Omental fat pad (tissue), 4 donors: ENCODE results near the gene SIK3. TPM values are rescaled to one million over a fixed set of nuclear protein-coding genes. Genes with fewer than 3 reads are reported as not detected.

Experiments used
- ATAC-seq: fragments of 150-250 bp; one replicate; pipeline ENCODE4 v1.9.1; 2016; ENCODE audit warnings: mild to moderate bottlenecking, moderate library complexity; ENCODE audit not compliant: low FRiP score
- DNase-seq: peaks from one replicate; pipeline ENCODE4 v3.0.0-alpha.2; 2019; ENCODE audit warnings: low spot score
- total RNA-seq, 4 donors: library from RNA; depleted of rRNA; stranded (reverse); fragments of >200 nt; gene quantifications; one replicate each; pipeline ENCODE4 v1.1.0, GENCODE V29; 2016
- TF ChIP-seq, protein P1 (sequence below), 3 donors: fragments of 450-650 bp; IDR thresholded peaks; one replicate each; pipeline ENCODE4 v1.5.1; 2016 to 2017; ENCODE audit warnings: antibody characterized with exemption in 3 of 3, mild to moderate bottlenecking in 3 of 3, moderate library complexity in 2 of 3

SIK3 gene
- total RNA-seq, 4 donors from 2014 or later = 31.2 to 54.6 (median 50.2) TPM

DNA sequence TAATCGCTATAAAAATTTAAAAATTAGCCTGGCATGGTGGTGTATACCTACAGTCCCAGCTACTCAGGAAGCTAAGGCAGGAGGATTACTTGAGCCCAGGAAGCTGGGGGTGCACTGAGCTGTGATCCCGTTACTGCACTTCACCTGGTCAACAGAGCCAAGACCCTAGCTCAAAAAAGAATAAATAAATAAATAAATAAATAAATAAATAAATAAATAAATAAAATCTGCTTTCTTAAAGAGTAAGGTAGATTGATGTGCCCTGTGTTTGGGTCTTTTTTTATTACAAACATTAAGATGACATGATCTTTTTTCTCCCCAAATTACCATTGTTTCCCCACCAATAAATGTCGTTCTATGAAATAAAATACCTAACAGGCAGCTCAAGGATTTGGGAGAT lies 146.5 kb downstream of the SIK3 start:
- no peak for DNase-seq
- ATAC-seq = no peak
- TF ChIP-seq, protein P1, sequence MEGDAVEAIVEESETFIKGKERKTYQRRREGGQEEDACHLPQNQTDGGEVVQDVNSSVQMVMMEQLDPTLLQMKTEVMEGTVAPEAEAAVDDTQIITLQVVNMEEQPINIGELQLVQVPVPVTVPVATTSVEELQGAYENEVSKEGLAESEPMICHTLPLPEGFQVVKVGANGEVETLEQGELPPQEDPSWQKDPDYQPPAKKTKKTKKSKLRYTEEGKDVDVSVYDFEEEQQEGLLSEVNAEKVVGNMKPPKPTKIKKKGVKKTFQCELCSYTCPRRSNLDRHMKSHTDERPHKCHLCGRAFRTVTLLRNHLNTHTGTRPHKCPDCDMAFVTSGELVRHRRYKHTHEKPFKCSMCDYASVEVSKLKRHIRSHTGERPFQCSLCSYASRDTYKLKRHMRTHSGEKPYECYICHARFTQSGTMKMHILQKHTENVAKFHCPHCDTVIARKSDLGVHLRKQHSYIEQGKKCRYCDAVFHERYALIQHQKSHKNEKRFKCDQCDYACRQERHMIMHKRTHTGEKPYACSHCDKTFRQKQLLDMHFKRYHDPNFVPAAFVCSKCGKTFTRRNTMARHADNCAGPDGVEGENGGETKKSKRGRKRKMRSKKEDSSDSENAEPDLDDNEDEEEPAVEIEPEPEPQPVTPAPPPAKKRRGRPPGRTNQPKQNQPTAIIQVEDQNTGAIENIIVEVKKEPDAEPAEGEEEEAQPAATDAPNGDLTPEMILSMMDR (IDR thresholded peaks at IDR 0.05) = no peak

DNA sequence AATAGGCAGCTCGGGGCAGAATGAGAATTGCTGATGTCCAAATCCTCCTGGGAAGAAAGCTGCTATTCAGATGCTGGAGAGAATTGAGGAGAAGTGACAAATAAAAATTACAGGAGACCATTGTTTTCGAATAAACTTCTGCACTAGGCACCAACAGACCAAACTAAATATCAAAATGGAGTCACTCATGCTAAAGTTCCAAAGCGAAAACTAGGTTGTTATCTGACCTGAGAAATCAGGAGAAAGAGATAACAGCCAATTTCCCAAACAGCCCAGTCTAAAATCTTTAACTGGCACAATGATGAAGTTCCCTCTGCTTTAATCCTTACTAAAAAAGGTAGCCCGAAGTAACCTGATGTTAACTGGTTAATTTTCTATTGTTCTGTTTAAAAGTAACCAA lies 148.0 kb downstream of the SIK3 start:
- ATAC-seq = no peak
- TF ChIP-seq, protein P1 (IDR thresholded peaks at IDR 0.05) = no peak

DNA sequence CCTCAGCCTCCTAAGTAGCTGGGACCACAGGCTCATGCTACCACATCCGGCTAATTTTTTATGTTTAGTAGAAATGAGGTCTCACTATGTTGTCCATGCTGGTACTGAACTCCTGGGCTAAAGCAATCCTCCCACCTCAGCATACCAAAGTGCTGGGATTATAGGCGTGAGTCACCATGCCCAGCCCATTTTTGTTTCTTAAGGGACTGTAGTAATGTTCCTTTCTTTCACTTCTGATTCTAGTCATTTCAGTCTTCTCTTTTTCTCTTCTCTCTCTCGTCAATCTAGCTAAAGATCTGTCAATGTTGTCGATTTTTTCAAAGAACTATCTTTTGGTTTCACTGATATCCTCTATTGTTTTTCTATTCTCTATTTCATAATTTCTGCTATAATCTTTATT lies 149.8 kb downstream of the SIK3 start:
- ATAC-seq (no peak), DNase-seq (no peak)

More for the DNA sequence above, 148.0 kb downstream of the SIK3 start:
- no peak for DNase-seq

DNA sequence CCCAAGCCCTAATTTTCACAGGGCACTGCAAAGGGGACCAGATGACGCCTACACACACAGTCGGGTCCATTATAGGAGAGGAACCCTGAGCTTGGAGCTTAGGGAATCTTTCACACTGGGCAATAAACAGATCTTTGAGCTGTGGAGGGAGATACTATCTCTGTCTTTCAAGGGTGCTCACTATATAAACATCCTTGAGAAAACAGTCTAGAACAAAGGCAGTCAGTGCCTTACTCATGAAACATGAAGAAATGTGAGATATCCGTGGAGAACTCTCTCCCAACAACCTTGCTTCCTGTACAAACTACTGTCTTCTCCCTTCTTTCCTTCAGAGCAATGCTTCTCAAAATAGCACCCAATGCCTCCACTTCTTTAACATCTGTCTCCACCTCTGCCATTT lies 151.8 kb downstream of the SIK3 start:
- TF ChIP-seq, protein P1 (IDR thresholded peaks at IDR 0.05) = no peak
- ATAC-seq (no peak), DNase-seq (no peak)

More for the DNA sequence above, 149.8 kb downstream of the SIK3 start:
- TF ChIP-seq, protein P1 (IDR thresholded peaks at IDR 0.05) = no peak

DNA sequence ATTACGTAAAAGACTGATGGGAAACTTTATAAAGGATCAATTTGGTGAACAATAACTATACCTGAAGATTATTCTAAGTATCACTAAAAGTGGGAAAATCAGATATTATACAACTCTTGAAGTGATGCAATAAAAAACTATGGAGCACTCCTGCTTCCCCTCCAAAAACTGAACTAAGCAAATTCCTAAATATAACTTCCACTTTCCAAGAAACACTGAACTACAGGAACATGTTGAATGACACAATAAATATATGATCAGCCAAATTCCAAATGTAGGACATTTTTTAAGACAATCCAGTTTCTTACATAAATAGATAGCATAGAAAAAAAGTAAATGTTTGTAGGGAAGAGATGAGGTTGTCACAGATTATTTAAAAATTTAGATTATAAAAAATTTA lies 158.7 kb downstream of the SIK3 start:
- DNase-seq (no peak), ATAC-seq (no peak)
- TF ChIP-seq, protein P1 (IDR thresholded peaks at IDR 0.05) = no peak

DNA sequence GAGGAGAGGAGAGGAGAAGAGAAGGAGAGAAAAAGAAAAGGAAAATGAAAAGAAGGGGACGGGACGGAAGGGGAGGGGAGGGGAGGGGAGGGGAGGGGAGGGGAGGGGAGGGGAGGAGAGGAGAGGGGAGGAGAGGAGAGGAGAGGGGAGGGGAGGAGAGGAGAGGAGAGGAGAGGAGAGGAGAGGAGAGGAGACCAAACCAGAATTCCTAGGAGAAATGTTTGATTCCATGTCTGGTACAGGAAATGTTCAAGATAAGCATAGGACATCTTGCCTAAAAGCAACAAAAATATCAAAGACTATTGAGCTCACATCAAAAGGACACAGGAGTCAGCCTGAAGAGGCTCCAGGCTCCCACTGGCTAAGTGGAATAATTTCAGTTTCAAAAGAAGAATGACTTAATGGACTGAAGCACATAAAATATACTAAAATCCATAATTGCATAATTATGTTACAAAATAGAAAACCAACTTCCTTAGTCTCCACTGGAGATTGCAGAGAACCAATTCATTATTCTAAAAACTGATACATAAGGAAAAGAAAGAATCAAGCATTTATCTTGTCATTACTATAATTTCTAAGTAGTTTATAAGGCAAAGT lies 159.7 kb downstream of the SIK3 start:
- TF ChIP-seq, protein P1 (IDR thresholded peaks at IDR 0.05) = no peak
- no peak for ATAC-seq
- DNase-seq = no peak

DNA sequence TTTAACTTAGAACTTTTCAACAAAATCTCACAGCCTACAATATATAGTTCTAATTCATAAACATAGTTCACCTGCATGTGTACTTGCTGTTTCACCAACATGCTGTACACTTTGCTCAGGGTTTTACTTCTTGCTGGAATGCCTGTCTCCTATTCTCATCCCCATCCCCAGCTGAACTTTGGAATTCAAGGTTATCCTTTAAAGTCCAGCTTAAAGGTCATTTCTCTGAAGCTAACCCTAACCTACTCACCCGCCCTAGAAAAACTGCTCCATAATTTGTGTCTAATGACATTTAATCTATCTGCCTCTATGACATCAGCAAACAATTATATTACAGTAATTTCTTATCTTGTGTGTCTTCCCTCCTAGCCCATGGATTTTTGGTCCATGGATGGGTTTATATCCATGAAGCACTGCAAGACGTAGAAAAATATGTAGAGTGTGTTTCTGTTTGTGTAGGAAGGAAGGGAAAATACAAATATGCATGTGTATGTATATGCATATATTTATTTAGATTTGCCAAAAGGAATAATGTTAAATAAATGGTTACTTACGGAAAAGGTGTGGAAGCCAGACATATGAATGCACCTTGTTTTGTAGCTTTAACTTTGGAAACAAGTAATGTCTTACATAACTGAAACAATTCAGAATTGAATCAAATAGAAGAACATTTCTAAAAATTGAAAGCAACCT lies 161.3 kb downstream of the SIK3 start:
- ATAC-seq = no peak
- DNase-seq = no peak
- TF ChIP-seq, protein P1 (IDR thresholded peaks at IDR 0.05) = no peak
